Neuronal stem cell (in vitro differentiated cells): ENCODE data around the gene SIK3.
A peak's percentile ranks its signal among the peaks of the same experiment; 100 is the strongest.

Experiments
- DNase-seq: peaks from one replicate; pipeline ENCODE4 v3.0.0-alpha.2; 2013; ENCODE audit warnings: low spot score
- H2AFZ ChIP-seq: one replicate; pipeline ENCODE4 v1.6.1; 2013; ENCODE audit warnings: mild to moderate bottlenecking, low read length, inconsistent platforms
- H2AK5ac ChIP-seq: 2 replicates; pipeline ENCODE4 v1.6.1; 2013; ENCODE audit warnings: low read depth, mild to moderate bottlenecking, inconsistent platforms, low read length, moderate library complexity, mixed read lengths
- H2BK120ac ChIP-seq: 2 replicates; pipeline ENCODE4 v1.6.1; 2013; ENCODE audit warnings: low read depth, mild to moderate bottlenecking, inconsistent platforms, low read length, moderate library complexity, mixed read lengths
- H2BK12ac ChIP-seq: one replicate; pipeline ENCODE4 v1.6.1; 2013; ENCODE audit warnings: low read length, inconsistent platforms
- H2BK15ac ChIP-seq: 2 replicates; pipeline ENCODE4 v1.6.1; 2013; ENCODE audit warnings: mild to moderate bottlenecking, low read length, inconsistent platforms, mixed read lengths
- H2BK5ac ChIP-seq: one replicate; pipeline ENCODE4 v1.6.1; 2013; ENCODE audit warnings: inconsistent platforms, mild to moderate bottlenecking, low read length, moderate library complexity
- H3K14ac ChIP-seq: one replicate; pipeline ENCODE4 v1.6.1; 2013; ENCODE audit warnings: low read length, inconsistent platforms
- H3K18ac ChIP-seq: 2 replicates; pipeline ENCODE4 v1.6.1; 2013; ENCODE audit warnings: low read length, inconsistent platforms
- H3K23ac ChIP-seq: 2 replicates; pipeline ENCODE4 v1.6.1; 2013; ENCODE audit warnings: low read depth, mild to moderate bottlenecking, mixed read lengths, low read length, inconsistent platforms; ENCODE audit not compliant: poor library complexity
- H3K27ac ChIP-seq: replicated peaks from 3 replicates; pipeline ENCODE4 v1.5.1; 2013; ENCODE audit warnings: low read length, inconsistent platforms
- H3K27me3 ChIP-seq, 3 experiments: 2 replicates each; pipeline ENCODE4 v1.6.1; 2013; ENCODE audit warnings: low read length in 3 of 3, mild to moderate bottlenecking in 2 of 3, inconsistent platforms in 1 of 3, low read depth in 1 of 3, mixed read lengths in 1 of 3, moderate library complexity in 1 of 3; ENCODE audit not compliant: control insufficient read depth in 3 of 3, insufficient read depth in 3 of 3
- H3K36me3 ChIP-seq, 2 donors: replicated peaks in 1 of 2; 2 replicates each; pipeline ENCODE4 v1.6.1; 2013; ENCODE audit warnings: low read length in 2 of 2; ENCODE audit not compliant: control insufficient read depth in 2 of 2, insufficient read depth in 2 of 2
- H3K4ac ChIP-seq: 2 replicates; pipeline ENCODE4 v1.6.1; 2013; ENCODE audit warnings: inconsistent platforms, mild to moderate bottlenecking, low read length, moderate library complexity
- H3K4me1 ChIP-seq, 2 donors: 1 replicate in 1 of 2; 2 replicates in 1 of 2; pipeline ENCODE4 v1.6.1; 2013; ENCODE audit warnings: low read length in 2 of 2, low read depth in 1 of 2; ENCODE audit not compliant: control insufficient read depth in 2 of 2, insufficient read depth in 1 of 2
- H3K4me2 ChIP-seq: one replicate; pipeline ENCODE4 v1.6.1; 2013; ENCODE audit warnings: mild to moderate bottlenecking, low read length, inconsistent platforms; ENCODE audit not compliant: insufficient read depth, poor library complexity, severe bottlenecking
- H3K4me3 ChIP-seq, 2 donors: 2 replicates each; pipeline ENCODE4 v1.5.1; 2013; ENCODE audit warnings: low read length in 2 of 2, mild to moderate bottlenecking in 2 of 2, inconsistent platforms in 1 of 2, moderate library complexity in 1 of 2
- H3K79me1 ChIP-seq: one replicate; pipeline ENCODE4 v1.6.1; 2013; ENCODE audit warnings: low read depth, mild to moderate bottlenecking, inconsistent platforms, low read length, moderate library complexity
- H3K9ac ChIP-seq: one replicate; pipeline ENCODE4 v1.6.1; 2013; ENCODE audit warnings: mild to moderate bottlenecking, low read depth, low read length, inconsistent platforms; ENCODE audit not compliant: poor library complexity
- H3K9me3 ChIP-seq, 2 donors: replicated peaks in 1 of 2; 2 replicates each; pipeline versions ENCODE3 to v1.6.1; 2013; ENCODE audit warnings: low read length in 2 of 2, mild to moderate bottlenecking in 2 of 2, inconsistent platforms in 1 of 2, low read depth in 1 of 2, mixed read lengths in 1 of 2, moderate library complexity in 1 of 2; ENCODE audit not compliant: control insufficient read depth in 2 of 2, insufficient read depth in 1 of 2
- H4K8ac ChIP-seq: one replicate; pipeline ENCODE4 v1.6.1; 2013; ENCODE audit warnings: low read depth, mild to moderate bottlenecking, inconsistent platforms, low read length, moderate library complexity
- H4K91ac ChIP-seq: one replicate; pipeline ENCODE4 v1.6.1; 2013; ENCODE audit warnings: low read length, low read depth, mild to moderate bottlenecking, inconsistent platforms; ENCODE audit not compliant: poor library complexity
- WGBS, 2 donors: extraction: QIAGEN DNeasy Blood & Tissue Kit; methylation state at CpG; one replicate each; pipeline ENCODE4 v1.1.7; 2013; ENCODE audit warnings: missing lambda C conversion rate in 2 of 2, mixed read lengths in 1 of 2; ENCODE audit not compliant: insufficient read length in 2 of 2, insufficient replicate concordance in 1 of 2; ENCODE audit errors: extremely low coverage in 2 of 2; 5-methylcytosine and 5-hydroxymethylcytosine counted together

SIK3 gene

DNA sequence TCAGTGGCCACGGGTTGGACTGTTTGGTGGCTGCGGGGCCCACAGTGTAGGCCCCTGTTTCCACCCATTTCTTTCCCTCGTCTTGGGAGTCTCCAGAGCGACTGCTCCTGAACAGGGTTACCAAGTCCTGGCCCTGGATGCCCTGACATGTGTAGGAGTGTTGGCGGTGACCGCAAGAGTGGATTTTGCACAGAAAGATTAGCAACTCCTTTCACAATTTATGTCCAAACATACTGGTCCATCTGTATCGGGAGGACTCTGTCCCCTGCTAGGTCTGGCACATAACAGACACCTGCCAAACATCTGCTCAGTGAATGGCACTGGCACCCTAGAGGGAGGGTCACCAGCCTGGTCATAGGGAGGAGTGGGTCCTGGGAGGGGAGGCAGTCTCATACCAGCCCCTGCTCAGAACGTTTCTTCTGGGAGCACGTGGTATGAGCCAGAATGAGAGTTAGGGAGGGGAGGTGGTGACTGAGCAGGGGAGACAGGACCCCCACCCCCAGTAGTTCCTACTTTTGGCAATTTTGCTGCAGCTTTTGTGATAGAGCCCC, 257.4 kb downstream of the SIK3 start:
- no CpG with 5 or more reads among the region's 9 CpGs for WGBS, 2 donors
- H3K9me3 ChIP-seq = no peaks in the 10 kb centered on the region
- H3K79me1 ChIP-seq = no peaks in the 10 kb centered on the region

DNA sequence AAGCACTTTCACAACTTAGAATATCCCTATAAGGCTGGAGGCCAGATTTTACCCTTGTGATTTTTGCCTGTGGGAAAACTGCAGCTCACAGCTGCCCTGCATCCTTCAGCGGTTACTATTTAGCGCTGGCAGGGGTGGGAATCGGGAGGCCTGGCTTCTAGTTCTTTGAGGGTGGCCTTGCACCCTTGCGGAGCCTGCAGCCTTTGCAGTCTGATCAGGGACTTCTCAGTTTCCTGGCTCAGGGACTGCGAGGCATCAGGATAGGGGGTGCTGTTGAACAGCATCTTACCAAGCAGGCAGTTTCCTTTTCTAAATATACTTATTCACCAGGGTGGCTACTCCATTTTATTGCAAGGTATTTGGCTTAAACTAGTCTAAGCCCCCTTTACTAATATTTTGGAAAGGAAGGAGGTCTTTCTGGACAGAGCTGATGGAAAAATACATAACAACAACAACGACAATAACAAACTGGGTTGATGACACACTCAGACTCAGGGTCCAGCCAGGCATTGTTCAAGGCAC, 257.9 kb downstream of the SIK3 start:
- Histone ChIP-seq H3K4me1 (peaks cover 9 to 21% of the 10 kb centered on the region in 2 donors), H2AK5ac (no peak overlapping the region), H3K14ac (no peak overlapping the region), H3K9ac (no peak overlapping the region), H2BK5ac (no peak overlapping the region), H2BK120ac (no peak overlapping the region), H3K79me1 (no peaks in the 10 kb centered on the region), H3K36me3 (peaks cover 8 to 25% of the 10 kb centered on the region in 2 donors), H4K8ac (no peak overlapping the region), H3K4ac (no peak overlapping the region), H3K18ac (no peak overlapping the region), H2AFZ (peak overlapping the region; percentile 10), H2BK15ac (no peak overlapping the region), H3K27me3 (peaks cover 0 to 5% (median 0%) of the 10 kb centered on the region in 3 experiments), H4K91ac (no peak overlapping the region), H2BK12ac (no peak overlapping the region), H3K4me3 (no peak overlapping the region), H3K27ac (no peak overlapping the region), H3K9me3 (no peaks in the 10 kb centered on the region), H3K4me2 (no peak overlapping the region), H3K23ac (no peak overlapping the region)
- WGBS, 2 donors = no CpG with 5 or more reads among the region's 6 CpGs
- DNase-seq = no peak

More for the DNA sequence above, 257.4 kb downstream of the SIK3 start:
- Histone ChIP-seq H3K4me2 (no peak overlapping the region), H2BK5ac (no peak overlapping the region), H2BK120ac (no peak overlapping the region), H3K9ac (no peak overlapping the region), H3K4ac (no peak overlapping the region), H4K91ac (no peak overlapping the region), H3K36me3 (peaks cover 8 to 30% of the 10 kb centered on the region in 2 donors), H3K4me1 (peaks cover 9 to 17% of the 10 kb centered on the region in 2 donors), H2AK5ac (no peak overlapping the region), H2BK15ac (no peak overlapping the region), H3K18ac (no peak overlapping the region), H3K23ac (no peak overlapping the region), H4K8ac (no peak overlapping the region), H3K27me3 (no peaks in the 10 kb centered on the region), H3K14ac (no peak overlapping the region), H3K4me3 (no peak overlapping the region), H3K27ac (no peak overlapping the region), H2BK12ac (no peak overlapping the region), H2AFZ (peak overlapping the region; percentile 10)
- no peak for DNase-seq

DNA sequence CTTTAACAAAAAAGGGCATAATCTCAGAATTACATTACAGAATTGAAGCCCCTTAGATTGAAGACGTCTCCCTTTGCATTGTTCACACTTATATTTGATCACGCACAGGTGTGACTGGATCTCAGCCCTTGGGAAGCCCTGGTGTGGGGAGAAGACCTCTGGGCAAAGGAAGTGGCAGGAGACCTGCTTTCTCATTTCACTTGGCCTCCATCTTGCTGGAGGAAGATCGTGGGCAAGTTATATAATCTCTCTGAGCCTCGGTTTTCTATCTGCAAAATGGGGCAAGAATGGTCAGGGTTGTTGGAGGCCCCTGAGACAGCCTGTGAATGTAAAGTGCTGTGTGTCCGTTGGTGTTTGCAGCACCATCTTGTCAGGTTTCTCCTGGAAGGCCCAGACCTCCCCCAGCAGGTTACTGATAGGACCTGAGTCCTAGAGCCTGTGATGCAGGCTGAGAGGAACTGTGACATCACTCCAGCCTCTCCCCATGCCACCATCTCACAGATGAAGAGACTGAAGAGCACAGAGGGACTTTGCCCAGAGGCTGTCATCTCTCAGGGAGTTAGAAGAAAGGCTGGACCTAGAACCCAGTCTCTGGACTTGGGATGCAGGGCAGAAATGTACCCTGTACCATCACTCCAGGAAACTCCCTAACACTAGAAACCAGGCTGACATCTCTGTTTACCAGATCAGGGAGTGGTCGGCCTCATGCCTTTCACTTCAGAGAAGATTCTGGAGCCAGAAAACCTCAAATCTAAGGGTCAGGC, 259.7 kb downstream of the SIK3 start:
- no peak overlapping the region for H3K9ac ChIP-seq
- no peak overlapping the region for H2BK5ac ChIP-seq
- no peak overlapping the region for H4K8ac ChIP-seq
- peaks cover 1 to 9% of the 10 kb centered on the region in 2 donors for H3K36me3 ChIP-seq
- H3K4me3 ChIP-seq = no peak overlapping the region
- no peak overlapping the region for H4K91ac ChIP-seq
- no peak overlapping the region for H3K4me2 ChIP-seq
- no peak overlapping the region for H2BK120ac ChIP-seq
- no peak overlapping the region for H2AK5ac ChIP-seq
- no peak for DNase-seq
- peaks cover 9 to 20% of the 10 kb centered on the region in 2 donors for H3K4me1 ChIP-seq
- H3K4ac ChIP-seq = no peak overlapping the region
- WGBS, 2 donors = no CpG with 5 or more reads among the region's 6 CpGs
- H3K14ac ChIP-seq = no peak overlapping the region
- H3K23ac ChIP-seq = no peak overlapping the region
- no peaks in the 10 kb centered on the region for H3K79me1 ChIP-seq
- no peak overlapping the region for H3K27ac ChIP-seq
- H3K18ac ChIP-seq = no peak overlapping the region
- H3K9me3 ChIP-seq = no peaks in the 10 kb centered on the region
- peaks cover 0 to 10% (median 0%) of the 10 kb centered on the region in 3 experiments for H3K27me3 ChIP-seq
- no peak overlapping the region for H2BK15ac ChIP-seq
- H2AFZ ChIP-seq = no peak overlapping the region
- H2BK12ac ChIP-seq = no peak overlapping the region
